C4-2B (cell line): ENCODE results near the gene USH2A.

ENCODE experiments used
- H3K27ac ChIP-seq: fragments of 450-650 bp; 2 replicates; pipeline ENCODE4 v1.5.1; 2017
- CTCF ChIP-seq: fragments of 450-650 bp; conservative IDR thresholded peaks from 2 replicates; pipeline ENCODE4 v1.5.1; 2017; ENCODE audit warnings: mild to moderate bottlenecking
- ZFX ChIP-seq: fragments of 450-650 bp; IDR thresholded peaks from 2 replicates; pipeline ENCODE4 v1.6.1; 2017

Gene USH2A

GRCh38 chr1:216433175-216433574 is 9.9 kb upstream of the USH2A start:
- H3K27ac ChIP-seq, result no peak overlapping the region
- TF ChIP-seq CTCF (no peak), ZFX (no peak)

- no peak overlapping the region for H3K27ac ChIP-seq
- no peak for TF ChIP-seq ZFX
- TF ChIP-seq CTCF, result no peak
Observed at GRCh38 chr1:216430744-216431143, 7.5 kb upstream of the USH2A start.

GRCh38 chr1:216425577-216425976 is 2.3 kb upstream of the USH2A start:
- TF ChIP-seq CTCF (no peak), ZFX (no peak)
- H3K27ac ChIP-seq, result no peak overlapping the region

- no peak for TF ChIP-seq CTCF
- no peak for TF ChIP-seq ZFX
- no peak overlapping the region for H3K27ac ChIP-seq
Observed at GRCh38 chr1:216420746-216421145, 2.5 kb downstream of the USH2A start.

GRCh38 chr1:216420263-216420662 is 3.0 kb downstream of the USH2A start:
- no peak for TF ChIP-seq CTCF
- no peak for TF ChIP-seq ZFX
- no peak overlapping the region for H3K27ac ChIP-seq

GRCh38 chr1:216416488-216416887 is 6.8 kb downstream of the USH2A start:
- TF ChIP-seq CTCF (no peak), ZFX (no peak)
- H3K27ac ChIP-seq, result no peak overlapping the region

GRCh38 chr1:216410026-216410425 is 13.2 kb downstream of the USH2A start:
- no peak for TF ChIP-seq ZFX
- no peak for TF ChIP-seq CTCF
- no peak overlapping the region for H3K27ac ChIP-seq
